HEK293T (cell line): ENCODE results near the gene INTS7.

ENCODE experiments used
- BHLHE40 ChIP-seq: fragments of 450-650 bp; IDR thresholded peaks from 2 replicates; pipeline ENCODE4 v1.6.1; 2016; ENCODE audit warnings: mild to moderate bottlenecking, moderate library complexity, borderline replicate concordance
- CTBP1 ChIP-seq: fragments of 450-650 bp; IDR thresholded peaks from 2 replicates; pipeline ENCODE4 v1.6.1; 2016; ENCODE audit warnings: borderline replicate concordance
- ELF4 ChIP-seq: fragments of 450-650 bp; IDR thresholded peaks from 2 replicates; pipeline ENCODE4 v1.6.1; 2017; ENCODE audit warnings: antibody characterized with exemption
- FOXA1 ChIP-seq: fragments of 450-650 bp; IDR thresholded peaks from 2 replicates; pipeline ENCODE4 v1.6.1; 2016; ENCODE audit warnings: mild to moderate bottlenecking
- FOXK2 ChIP-seq: fragments of 450-650 bp; IDR thresholded peaks from 2 replicates; pipeline ENCODE4 v1.6.1; 2016; ENCODE audit warnings: mild to moderate bottlenecking
- HDGF ChIP-seq: fragments of 450-650 bp; IDR thresholded peaks from 2 replicates; pipeline ENCODE4 v1.6.1; 2017; ENCODE audit warnings: antibody characterized with exemption, borderline replicate concordance
- L3MBTL2 ChIP-seq: fragments of 450-650 bp; conservative IDR thresholded peaks from 2 replicates; pipeline ENCODE4 v1.6.1; 2016; ENCODE audit warnings: mild to moderate bottlenecking
- NFRKB ChIP-seq: fragments of 450-650 bp; IDR thresholded peaks from 2 replicates; pipeline ENCODE4 v1.6.1; 2016; ENCODE audit warnings: mild to moderate bottlenecking, moderate library complexity
- PKNOX1 ChIP-seq: fragments of 450-650 bp; IDR thresholded peaks from 2 replicates; pipeline ENCODE4 v1.6.1; 2016
- SP1 ChIP-seq: fragments of 450-650 bp; IDR thresholded peaks from 2 replicates; pipeline ENCODE4 v1.6.1; 2017
- SUZ12 ChIP-seq: fragments of 450-650 bp; IDR thresholded peaks from 2 replicates; pipeline ENCODE4 v1.6.1; 2016; ENCODE audit warnings: mild to moderate bottlenecking
- TARDBP ChIP-seq: fragments of 450-650 bp; IDR thresholded peaks from 2 replicates; pipeline ENCODE4 v1.6.1; 2016
- ZNF384 ChIP-seq: fragments of 450-650 bp; IDR thresholded peaks from 2 replicates; pipeline ENCODE4 v1.6.1; 2016

GRCh38 chr1:211923095-211923494 is 112.3 kb downstream of the INTS7 start:
- no peak for TF ChIP-seq SUZ12
- TF ChIP-seq FOXA1 = no peak
- TF ChIP-seq ZNF384 = no peak
- no peak for TF ChIP-seq FOXK2
- TF ChIP-seq L3MBTL2 = no peak
- no peak for TF ChIP-seq NFRKB
- no peak for TF ChIP-seq HDGF
- TF ChIP-seq BHLHE40 = no peak
- TF ChIP-seq PKNOX1 = no peak
- no peak for TF ChIP-seq ELF4
- no peak for TF ChIP-seq CTBP1
- no peak for TF ChIP-seq TARDBP
- no peak for TF ChIP-seq SP1
